ENCODE measurements around the gene EHD3.

- TF ChIP-seq EZH2phosphoT487 (IDR thresholded peaks at IDR 0.05; ENCODE audit: borderline replicate concordance) (no peak), CTCF (conservative IDR thresholded peaks at IDR 0.05; ENCODE audit: low read length) (no peak)
These were observed 32.9 kb downstream of the EHD3 start for GRCh38 chr2:31266804-31267203.

Measured in Loucy (cell line).